ENCODE results near the gene FAT4.

DNA sequence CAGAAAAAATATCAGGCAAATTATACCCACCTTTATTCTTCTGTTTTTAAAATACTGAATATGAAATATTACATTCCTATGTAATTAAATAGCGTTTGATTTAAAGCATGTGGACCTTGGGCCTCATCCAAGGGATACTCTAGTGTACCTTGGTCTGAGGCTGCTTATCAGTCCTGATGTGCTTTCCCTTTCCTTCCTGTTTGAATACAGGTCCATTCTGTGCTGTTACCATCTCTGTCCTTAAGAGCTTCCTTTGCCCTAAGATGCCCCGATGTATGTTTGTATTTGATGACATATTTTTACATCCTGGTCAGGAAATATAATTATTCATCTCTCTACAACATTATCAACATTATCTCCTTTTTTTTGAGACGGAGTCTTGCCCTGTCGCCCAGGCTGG lies 24.1 kb downstream of the FAT4 start:
- TF ChIP-seq USF2 (IDR thresholded peaks at IDR 0.05; ENCODE audit: low read depth, low read length) (no peak), POLR2A (IDR thresholded peaks at IDR 0.05; ENCODE audit: low read depth, low read length) (no peak), CTCF (conservative IDR thresholded peaks at IDR 0.05; ENCODE audit: low read depth, low read length) (no peak), RAD21 (IDR thresholded peaks at IDR 0.05; ENCODE audit: low read length) (no peak), BHLHE40 (IDR thresholded peaks at IDR 0.05; ENCODE audit: low read depth, low read length) (no peak), MAZ (IDR thresholded peaks at IDR 0.05; ENCODE audit: borderline replicate concordance, low read depth, low read length) (no peak), RCOR1 (IDR thresholded peaks at IDR 0.05; ENCODE audit: insufficient replicate concordance, low read length) (no peak), NFE2L2 (IDR thresholded peaks at IDR 0.05; ENCODE audit: low read depth, low read length) (no peak)
- TF ChIP-seq, protein P1, sequence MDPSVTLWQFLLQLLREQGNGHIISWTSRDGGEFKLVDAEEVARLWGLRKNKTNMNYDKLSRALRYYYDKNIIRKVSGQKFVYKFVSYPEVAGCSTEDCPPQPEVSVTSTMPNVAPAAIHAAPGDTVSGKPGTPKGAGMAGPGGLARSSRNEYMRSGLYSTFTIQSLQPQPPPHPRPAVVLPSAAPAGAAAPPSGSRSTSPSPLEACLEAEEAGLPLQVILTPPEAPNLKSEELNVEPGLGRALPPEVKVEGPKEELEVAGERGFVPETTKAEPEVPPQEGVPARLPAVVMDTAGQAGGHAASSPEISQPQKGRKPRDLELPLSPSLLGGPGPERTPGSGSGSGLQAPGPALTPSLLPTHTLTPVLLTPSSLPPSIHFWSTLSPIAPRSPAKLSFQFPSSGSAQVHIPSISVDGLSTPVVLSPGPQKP (IDR thresholded peaks at IDR 0.05; ENCODE audit: borderline replicate concordance, low read depth, low read length): no peak
